Stimulated activated CD4-positive, alpha-beta T cell treated with anti-CD3 and anti-CD28 coated beads, Interleukin-2, amount 100 ng/mL, for 24 hours (primary cell): ENCODE measurements around the gene IFITM2.
"Not testable (repeated sequence)": the region's sequence is repeated elsewhere in the genome, so short reads cannot be mapped to it uniquely, and the experiment has no call there.

ENCODE experiments used
- DNase-seq, 2 donors: peaks; one replicate each; pipeline ENCODE4 v3.0.0-alpha.2; 2020

Gene IFITM2

DNA sequence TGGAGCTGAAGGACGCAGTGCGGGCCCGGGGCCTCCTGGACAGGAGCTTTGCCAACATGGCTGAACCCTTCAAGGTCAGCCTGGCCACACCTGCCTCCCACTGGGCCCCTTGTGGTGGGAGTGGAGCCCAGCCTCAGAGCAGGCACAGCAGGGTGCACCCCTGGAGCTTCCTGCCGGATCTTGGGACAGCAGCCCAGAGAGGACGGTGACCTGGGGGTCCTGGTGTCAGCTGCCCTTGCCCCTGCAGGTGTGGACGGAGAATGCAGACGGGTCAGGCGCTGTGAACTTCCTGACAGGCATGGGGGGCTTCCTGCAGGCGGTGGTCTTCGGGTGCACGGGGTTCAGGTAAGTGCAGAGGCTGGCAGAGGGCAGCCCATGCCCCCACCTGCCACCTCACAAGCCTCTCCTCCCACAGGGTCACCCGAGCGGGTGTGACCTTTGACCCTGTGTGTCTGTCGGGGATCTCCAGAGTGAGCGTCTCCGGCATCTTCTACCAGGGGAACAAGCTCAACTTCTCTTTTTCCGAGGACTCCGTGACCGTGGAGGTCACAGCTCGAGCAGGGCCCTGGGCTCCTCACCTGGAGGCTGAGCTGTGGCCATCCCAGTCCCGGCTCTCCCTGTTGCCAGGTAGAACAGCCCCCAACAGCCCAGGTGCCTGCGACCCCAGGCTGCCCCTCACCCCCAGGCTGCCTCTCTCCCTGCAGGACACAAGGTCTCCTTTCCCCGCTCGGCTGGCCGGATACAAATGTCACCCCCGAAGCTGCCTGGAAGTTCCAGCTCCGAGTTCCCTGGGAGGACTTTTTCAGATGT, 13.6 kb upstream of the IFITM2 start:
- DNase-seq: no peak

GRCh38 chr11:294780-295179, 12.8 kb upstream of the IFITM2 start:
- no peak for DNase-seq

DNA sequence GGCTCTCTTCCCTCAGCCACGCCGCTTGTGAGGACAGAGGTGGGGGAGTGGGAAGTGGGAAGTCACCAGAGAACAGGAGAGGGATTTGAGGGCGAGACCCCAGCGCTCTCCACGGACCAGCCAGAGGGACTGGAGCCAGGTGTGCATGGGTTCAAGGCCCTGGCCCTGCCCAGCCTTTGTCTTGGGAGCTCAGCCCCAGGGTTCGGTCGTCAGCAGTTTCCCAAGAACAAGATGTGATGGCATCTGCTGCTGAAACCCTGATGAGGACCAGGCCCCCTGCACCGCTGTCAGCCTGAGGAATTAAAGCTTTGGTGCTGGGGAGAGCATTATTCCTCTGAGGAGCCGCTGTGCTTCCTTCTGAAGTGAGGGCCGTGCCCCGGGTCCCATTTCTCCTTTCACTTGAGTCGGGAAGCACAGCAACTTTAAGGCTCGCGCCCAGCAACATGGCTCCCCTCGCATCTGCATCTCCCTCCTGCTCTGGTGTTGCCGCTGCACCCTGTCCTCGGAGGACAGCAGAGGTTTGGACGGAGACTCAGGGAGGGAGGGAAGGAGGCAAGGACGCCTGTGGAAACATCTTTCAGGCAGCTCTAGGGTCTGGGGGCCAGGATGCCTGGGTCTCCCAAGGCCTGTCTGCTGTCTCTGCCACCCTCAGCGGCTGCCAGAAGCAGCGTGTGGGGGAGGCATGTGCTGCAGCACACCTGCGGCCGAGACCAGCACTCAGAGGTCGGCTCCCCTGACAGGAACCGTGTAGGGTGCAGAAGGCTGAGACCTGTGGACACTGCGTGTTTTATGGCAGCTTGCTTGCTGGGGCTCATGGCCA, 12.1 kb upstream of the IFITM2 start:
- DNase-seq: no peak

GRCh38 chr11:296171-297050, 11.2 kb upstream of the IFITM2 start:
- no peak for DNase-seq

DNA sequence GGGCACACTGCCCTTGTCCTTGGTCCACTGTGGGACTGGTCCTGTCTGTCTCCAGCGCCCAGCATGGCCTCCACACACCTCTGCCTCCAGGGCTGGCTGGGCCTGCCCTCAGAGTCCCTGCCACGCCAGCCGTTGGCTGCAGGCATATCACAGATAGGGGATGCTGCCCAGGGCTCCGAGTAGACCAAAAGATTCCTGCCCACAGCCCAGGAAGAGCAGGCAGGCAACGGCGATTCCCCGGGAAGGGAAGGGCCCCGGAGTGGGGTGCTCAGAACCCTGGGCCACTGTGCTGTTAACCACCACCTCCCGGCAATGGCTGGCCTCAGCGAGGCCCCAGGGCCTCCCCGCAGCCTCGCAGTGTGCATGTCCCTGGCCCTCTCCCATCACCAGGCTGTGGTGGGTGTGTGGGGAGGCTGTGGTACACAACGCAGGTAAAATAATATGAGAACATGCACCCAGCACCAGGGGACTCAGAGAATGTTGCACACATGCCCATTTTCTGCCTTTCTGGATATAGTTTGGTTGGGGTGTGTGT, 10.5 kb upstream of the IFITM2 start:
- peak in 1 of 2 donors; percentile 14 for DNase-seq

GRCh38 chr11:297586-298405, 9.8 kb upstream of the IFITM2 start:
- DNase-seq: peak in 1 of 2 donors; percentile 40

GRCh38 chr11:298406-299065, 9.1 kb upstream of the IFITM2 start:
- no peak for DNase-seq

- DNase-seq: no peak
Measured at GRCh38 chr11:299081-299891, 8.3 kb upstream of the IFITM2 start, which contains the start of gene IFITM5. TSS of gene IFITM5 (minus strand) at chr11:299526. CDS start at chr11:299490, 36 bp downstream.

- no peak for DNase-seq
Measured at GRCh38 chr11:299951-300735, 7.5 kb upstream of the IFITM2 start.

GRCh38 chr11:303363-303762, 4.3 kb upstream of the IFITM2 start:
- DNase-seq: no peak

- DNase-seq: no peak
Measured at GRCh38 chr11:304061-304506, 3.5 kb upstream of the IFITM2 start.

DNA sequence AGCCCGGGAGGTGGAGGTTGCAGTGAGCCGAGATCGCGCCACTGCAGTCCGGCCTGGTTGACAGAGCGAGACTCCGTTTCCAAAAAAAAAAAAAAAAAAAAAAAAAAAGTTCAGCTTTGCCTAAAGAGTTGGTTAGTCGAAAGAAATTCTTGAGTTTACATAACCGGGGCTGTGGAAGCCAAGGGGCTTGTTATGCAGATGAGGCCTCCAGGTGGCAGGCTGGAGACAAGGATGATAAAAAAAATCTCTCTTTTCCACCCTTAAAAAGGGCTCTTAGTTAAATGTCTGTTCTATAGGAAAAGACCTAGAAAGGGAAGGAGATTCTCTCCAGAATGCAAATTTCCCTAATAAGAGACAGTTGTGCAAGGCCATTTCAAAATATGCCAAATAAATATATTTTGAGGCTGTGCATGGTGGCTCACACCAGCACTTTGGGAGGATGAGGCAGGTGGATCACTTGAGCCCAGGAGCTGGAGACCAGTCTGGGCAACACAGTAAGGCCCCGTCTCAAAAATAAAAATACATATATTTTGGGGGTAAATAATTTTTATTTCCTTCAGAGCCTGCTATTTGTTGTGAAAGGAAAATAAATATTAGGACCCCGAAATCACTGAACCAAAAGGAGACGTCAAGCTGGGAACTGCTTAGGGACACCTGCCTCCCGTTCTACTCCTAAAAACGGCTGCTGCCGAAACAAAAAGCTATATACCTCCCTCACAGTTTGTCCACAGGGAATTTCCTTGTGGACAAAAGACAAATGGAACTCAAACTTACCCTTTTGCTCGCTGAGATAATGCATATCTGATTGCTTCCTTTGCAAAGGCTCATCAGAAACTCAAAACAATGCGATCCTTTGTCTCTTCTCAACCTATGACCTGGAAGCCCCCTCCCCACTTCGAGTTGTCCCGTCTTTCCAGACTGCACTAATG, 2.4 kb upstream of the IFITM2 start:
- peak; percentile 65 for DNase-seq

- no peak for DNase-seq
Measured at GRCh38 chr11:305844-306211, 1.8 kb upstream of the IFITM2 start.

- no peak for DNase-seq
Measured at GRCh38 chr11:306645-307371, 808 bp upstream of the IFITM2 start.

DNA sequence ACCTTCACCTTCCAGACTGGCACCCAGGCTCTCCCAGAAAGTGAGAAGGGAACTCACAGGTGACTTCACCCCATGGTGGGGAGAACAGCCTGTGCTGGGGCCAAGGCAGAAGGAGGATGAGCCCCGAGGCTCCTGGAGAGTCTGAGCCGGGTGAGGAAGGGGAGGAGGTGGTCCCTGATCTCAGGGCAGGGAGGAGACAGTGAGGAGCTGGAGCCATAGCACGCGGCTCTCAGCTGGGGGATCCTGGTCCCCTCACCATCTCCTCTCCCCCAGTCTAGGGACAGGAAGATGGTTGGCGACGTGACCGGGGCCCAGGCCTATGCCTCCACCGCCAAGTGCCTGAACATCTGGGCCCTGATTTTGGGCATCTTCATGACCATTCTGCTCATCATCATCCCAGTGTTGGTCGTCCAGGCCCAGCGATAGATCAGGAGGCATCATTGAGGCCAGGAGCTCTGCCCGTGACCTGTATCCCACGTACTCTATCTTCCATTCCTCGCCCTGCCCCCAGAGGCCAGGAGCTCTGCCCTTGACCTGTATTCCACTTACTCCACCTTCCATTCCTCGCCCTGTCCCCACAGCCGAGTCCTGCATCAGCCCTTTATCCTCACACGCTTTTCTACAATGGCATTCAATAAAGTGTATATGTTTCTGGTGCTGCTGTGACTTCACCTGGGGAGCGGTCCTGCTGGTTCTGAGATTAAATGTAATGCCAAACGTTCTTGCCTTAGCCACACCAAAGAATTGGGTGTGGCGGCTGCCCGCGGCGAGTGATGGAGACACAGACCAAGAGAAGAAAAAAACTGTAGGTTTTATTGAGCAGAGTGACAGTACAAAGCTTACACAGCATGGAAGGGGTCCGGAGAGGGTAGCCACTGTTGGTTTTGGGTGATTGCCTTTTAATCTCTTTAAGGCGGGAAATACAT, 1.4 kb downstream of the IFITM2 start:
- DNase-seq: not testable (repeated sequence)

- DNase-seq: not testable (repeated sequence)
Measured at GRCh38 chr11:309979-310572, 2.5 kb downstream of the IFITM2 start.
